HepG2 (cell line): ENCODE data around the gene NEK9. TPM values are rescaled to one million over a fixed set of nuclear protein-coding genes. Genes with fewer than 3 reads are reported as not detected.

Experiments used
- EHMT2 ChIP-seq: fragments of 200-600 bp; sonication (generic); IDR thresholded peaks from 2 replicates; pipeline ENCODE4 v1.7.0; 2017; ENCODE audit warnings: antibody characterized with exemption, low read depth, low read length, borderline replicate concordance
- NAIF1 ChIP-seq: sonication (generic); formaldehyde crosslinking; IDR thresholded peaks from 2 replicates; pipeline ENCODE4 v1.5.0; 2020; ENCODE audit warnings: mild to moderate bottlenecking, missing genetic modification reagents, borderline replicate concordance
- PAX8 ChIP-seq: sonication (generic); formaldehyde crosslinking; IDR thresholded peaks from 2 replicates; pipeline ENCODE4 v1.8.0; 2022; ENCODE audit warnings: mild to moderate bottlenecking, missing genetic modification reagents, borderline replicate concordance
- RAD21 ChIP-seq: fragments of 450-650 bp; formaldehyde crosslinking; IDR thresholded peaks from 2 replicates; pipeline ENCODE4 v1.5.0; 2020; ENCODE audit warnings: mild to moderate bottlenecking
- RXRB ChIP-seq: IDR thresholded peaks from 2 replicates; pipeline ENCODE4 v1.6.1; 2016; ENCODE audit warnings: borderline replicate concordance, missing genetic modification reagents, missing compliant biosample characterization
- SP4 ChIP-seq: sonication (generic); formaldehyde crosslinking; IDR thresholded peaks from 2 replicates; pipeline ENCODE4 v1.8.1; 2023; ENCODE audit warnings: mild to moderate bottlenecking, missing genetic modification reagents
- TFE3 ChIP-seq: IDR thresholded peaks from 2 replicates; pipeline ENCODE4 v1.6.1; 2016
- ZFP41 ChIP-seq: sonication (generic); formaldehyde crosslinking; IDR thresholded peaks from 2 replicates; pipeline ENCODE4 v1.4.0; 2020; ENCODE audit warnings: mild to moderate bottlenecking, missing genetic modification reagents, borderline replicate concordance
- ZNF275 ChIP-seq: sonication (generic); formaldehyde crosslinking; IDR thresholded peaks from 2 replicates; pipeline ENCODE4 v1.8.0; 2022; ENCODE audit warnings: missing genetic modification reagents, mild to moderate bottlenecking, inconsistent platforms, borderline replicate concordance
- ZNF282 ChIP-seq: fragments of 450-650 bp; IDR thresholded peaks from 2 replicates; pipeline ENCODE4 v1.6.1; 2018; ENCODE audit not compliant: partially characterized antibody
- ZNF350 ChIP-seq: sonication (generic); formaldehyde crosslinking; IDR thresholded peaks from 2 replicates; pipeline ENCODE4 v1.4.0; 2020; ENCODE audit warnings: mild to moderate bottlenecking, low read depth, missing genetic modification reagents, borderline replicate concordance
- ZNF407 ChIP-seq: sonication (generic); formaldehyde crosslinking; IDR thresholded peaks from one replicate; pipeline ENCODE4 v1.5.1; 2020; ENCODE audit warnings: mild to moderate bottlenecking, missing genetic modification reagents; ENCODE audit errors: not compliant biosample characterization
- ZNF432 ChIP-seq: sonication (generic); formaldehyde crosslinking; IDR thresholded peaks from 2 replicates; pipeline ENCODE4 v1.5.0; 2020; ENCODE audit warnings: missing genetic modification reagents, mild to moderate bottlenecking, borderline replicate concordance
- ZNF615 ChIP-seq: sonication (generic); formaldehyde crosslinking; IDR thresholded peaks from 2 replicates; pipeline ENCODE4 v1.5.0; 2020; ENCODE audit warnings: mild to moderate bottlenecking, missing genetic modification reagents, borderline replicate concordance
- ZSCAN9 ChIP-seq: IDR thresholded peaks from 2 replicates; pipeline ENCODE4 v1.6.1; 2016; ENCODE audit warnings: borderline replicate concordance
- ZUFSP ChIP-seq: sonication (generic); formaldehyde crosslinking; IDR thresholded peaks from 2 replicates; pipeline ENCODE4 v1.9.0; 2021; ENCODE audit warnings: missing genetic modification reagents, mild to moderate bottlenecking, borderline replicate concordance
- polyA plus RNA-seq, 8 experiments: library from polyadenylated mRNA; depleted of rRNA in 3 of 8; stranded (reverse) in 7 of 8; unstranded in 1 of 8; fragments of >200 nt; fragmentation: Illumina TruSeq in 4 of 8; extraction: Trizol in 4 of 8; gene quantifications; 2 replicates each; pipeline versions ENCODE4 v1.2.1 to v1.2.3, GENCODE V29; 2011 to 2016; ENCODE audit warnings: low read depth in 4 of 8, missing spikeins in 1 of 8, mixed read lengths in 1 of 8; ENCODE audit not compliant: insufficient read depth in 1 of 8
- total RNA-seq, 5 experiments: library from RNA; depleted of rRNA; stranded (reverse); fragments of >200 nt; fragmentation: Illumina TruSeq; extraction: Trizol; gene quantifications; 2 replicates each; pipeline ENCODE4 v1.2.3, GENCODE V29; 2016; ENCODE audit warnings: low read depth in 1 of 5

The NEK9 gene
- total and polyA plus RNA-seq, 2 of the 13 experiments (the other 11 are each of a cell fraction or from before 2014, with no cell fraction given): 16.5 to 27.3 TPM

GRCh38 chr14:75050852-75051555, 75.8 kb downstream of the NEK9 start, which contains the start of gene MLH3 (continued):
- peak; percentile 67 for TF ChIP-seq RXRB (CRISPR knock-in tag)
- no peak for TF ChIP-seq EHMT2
- TF ChIP-seq ZNF407 (CRISPR knock-in tag): peak; percentile 70
- no peak for TF ChIP-seq ZUFSP
- 0 out of 2 replicates have a peak, but pooled peaks have one; percentile 59 for TF ChIP-seq ZNF275 (CRISPR knock-in tag)
- no peak for TF ChIP-seq PAX8
- 0 out of 2 replicates have a peak, but pooled peaks have one; percentile 48 for TF ChIP-seq RAD21 (CRISPR knock-in tag)
- TF ChIP-seq TFE3: peak; percentile 71; the same call in 1 of the 2 replicates
- TF ChIP-seq SP4 (CRISPR knock-in tag): no peak
- TF ChIP-seq ZNF432: no peak
- TF ChIP-seq ZSCAN9 (CRISPR knock-in tag): peak; percentile 50; the same call in 1 of the 2 replicates
- TF ChIP-seq ZNF615 (CRISPR knock-in tag): no peak
- no peak for TF ChIP-seq ZNF282
- peak; percentile 47; the same call in 1 of the 2 replicates for TF ChIP-seq ZNF350 (CRISPR knock-in tag)
- no peak for TF ChIP-seq ZFP41 (CRISPR knock-in tag)
- TF ChIP-seq NAIF1 (CRISPR knock-in tag): no peak
